Endothelial cell of umbilical vein (primary cell): ENCODE measurements around the gene RAB44. TPM values are rescaled to one million over a fixed set of nuclear protein-coding genes. Genes with fewer than 3 reads are reported as not detected.

ENCODE experiments used
- BruUV-seq: library from RNA; stranded (reverse); fragments of 400-500 nt; replicated peaks from 2 replicates; lab custom pipeline; 2021; lab: Mats Ljungman, UMichigan
- CTCF ChIA-PET: fragments of 300-600, 350-600 bp; sonication (Branson Sonifier 250); formaldehyde crosslinking; loops from one replicate; lab custom pipeline; 2021; ENCODE audit warnings: antibody characterized with exemption, inconsistent platforms; lab: Charles Lee
- POLR2A ChIA-PET: fragments of 300-600, 350-600 bp; sonication (Branson Sonifier 250); formaldehyde crosslinking; loops from one replicate; lab custom pipeline; 2021; ENCODE audit warnings: antibody characterized with exemption, inconsistent platforms; lab: Charles Lee
- DNase-seq: peaks from one replicate; pipeline ENCODE4 v3.0.0-alpha.2; 2011; ENCODE audit warnings: low read depth, low spot score
- FAIRE-seq: peaks from 2 replicates; lab custom pipeline; 2011; peaks lifted over from hg19 to GRCh38; lab: Jason Lieb, UNC
- H2AFZ ChIP-seq: 2 replicates; pipeline ENCODE4 v1.6.0; 2012; ENCODE audit warnings: low read depth, low read length, control low read depth, inconsistent platforms
- H3K27ac ChIP-seq: 2 replicates; pipeline ENCODE4 v1.5.1; 2011; ENCODE audit warnings: low read depth, mild to moderate bottlenecking, control low read depth, low read length, moderate library complexity; ENCODE audit not compliant: insufficient read depth
- H3K27me3 ChIP-seq, 2 experiments: 2 replicates each; pipeline versions ENCODE4 v1.6.0 to v1.6.1; 2011; ENCODE audit warnings: low read length in 2 of 2, mixed read lengths in 1 of 2; ENCODE audit not compliant: control insufficient read depth in 2 of 2, insufficient read depth in 2 of 2
- H3K36me3 ChIP-seq, 2 experiments: 2 replicates in 1 of 2; 3 replicates in 1 of 2; pipeline ENCODE4 v1.5.1; 2011; ENCODE audit warnings: low read length in 2 of 2, mild to moderate bottlenecking in 1 of 2, moderate library complexity in 1 of 2; ENCODE audit not compliant: control insufficient read depth in 2 of 2, insufficient read depth in 2 of 2; ENCODE audit errors: extremely low read depth in 1 of 2
- H3K4me1 ChIP-seq: 3 replicates; pipeline ENCODE4 v1.5.1; 2011; ENCODE audit warnings: mild to moderate bottlenecking, low read length; ENCODE audit not compliant: control insufficient read depth, insufficient read depth; ENCODE audit errors: extremely low read depth
- H3K4me2 ChIP-seq: 2 replicates; pipeline ENCODE4 v1.6.1; 2011; ENCODE audit warnings: low read length, control low read depth, mixed read lengths; ENCODE audit not compliant: insufficient read depth
- H3K4me3 ChIP-seq, 3 experiments: fragments of 200-600 bp in 1 of 3; sonication (generic), shearing (Covaris generic) in 1 of 3; replicated peaks in 1 of 3; 2 replicates each; pipeline ENCODE4 v1.5.1; 2011 to 2016; ENCODE audit warnings: control low read depth in 3 of 3, low read length in 3 of 3, mild to moderate bottlenecking in 2 of 3, inconsistent platforms in 1 of 3, low read depth in 1 of 3, moderate library complexity in 1 of 3; ENCODE audit not compliant: insufficient read depth in 1 of 3
- H3K79me2 ChIP-seq: 2 replicates; pipeline ENCODE4 v1.6.0; 2012; ENCODE audit warnings: low read length, inconsistent platforms; ENCODE audit not compliant: control insufficient read depth, insufficient read depth
- H3K9ac ChIP-seq: replicated peaks from 2 replicates; pipeline ENCODE3; 2011; ENCODE audit warnings: low read length, control low read depth; ENCODE audit not compliant: insufficient read depth; ENCODE audit errors: extremely low read depth
- H3K9me1 ChIP-seq: replicated peaks from 3 replicates; pipeline ENCODE4 v1.6.0; 2011; ENCODE audit warnings: mild to moderate bottlenecking, low read length; ENCODE audit not compliant: control insufficient read depth, insufficient read depth; ENCODE audit errors: extremely low read depth
- H3K9me3 ChIP-seq: replicated peaks from 2 replicates; pipeline ENCODE4 v1.5.1; 2012; ENCODE audit warnings: low read length, inconsistent platforms; ENCODE audit not compliant: control insufficient read depth, insufficient read depth
- H4K20me1 ChIP-seq: replicated peaks from 2 replicates; pipeline ENCODE3; 2011; ENCODE audit warnings: mild to moderate bottlenecking, low read length; ENCODE audit not compliant: control insufficient read depth, insufficient read depth; ENCODE audit errors: extremely low read depth
- EZH2 ChIP-seq: IDR thresholded peaks from 2 replicates; pipeline ENCODE4 v1.6.1; 2012; ENCODE audit warnings: borderline replicate concordance, low read depth, mild to moderate bottlenecking, moderate library complexity, low read length, inconsistent platforms; ENCODE audit not compliant: severe bottlenecking
- FOS ChIP-seq: IDR thresholded peaks from 2 replicates; pipeline ENCODE4 v1.6.1; 2011; ENCODE audit warnings: mild to moderate bottlenecking, low read length, moderate library complexity, borderline replicate concordance; ENCODE audit not compliant: insufficient read depth
- GATA2 ChIP-seq: IDR thresholded peaks from 2 replicates; pipeline ENCODE4 v1.7.0; 2011; ENCODE audit warnings: low read depth, mild to moderate bottlenecking, moderate library complexity, mixed read lengths, low read length; ENCODE audit not compliant: insufficient read length, insufficient read depth
- MYC ChIP-seq: IDR thresholded peaks from one replicate; pipeline ENCODE4 v1.6.1; 2011; ENCODE audit warnings: mild to moderate bottlenecking, low read depth, low read length
- dilution Hi-C: fragments of 300-500 bp; cut with MboI; formaldehyde crosslinking; loops from one replicate; pipeline ENCODE4 v1.15.0; 2019; ENCODE audit warnings: low sequenced_read_pairs; ENCODE audit not compliant: extremely low pct_ligation_motif_present
- intact Hi-C: fragments of 100-400 bp; cut with micrococcal nuclease; formaldehyde crosslinking; loops from one replicate; pipeline ENCODE4 v1.10.0; 2022
- polyA plus RNA-seq, 4 experiments: library from polyadenylated mRNA; depleted of rRNA in 3 of 4; stranded (reverse) in 3 of 4; unstranded in 1 of 4; fragments of >200 nt; gene quantifications; 2 replicates each; pipeline versions ENCODE4 v1.2.1 to v1.2.3, GENCODE V29; 2011 to 2012; ENCODE audit warnings: missing spikeins in 1 of 4
- total RNA-seq: library from RNA; stranded (reverse); gene quantifications from 2 replicates; pipeline ENCODE4 v1.2.3, GENCODE V29; 2021
- TF ChIP-seq, protein P1 (sequence below): IDR thresholded peaks from 2 replicates; pipeline ENCODE4 v1.6.1; 2011; ENCODE audit not compliant: insufficient read depth, insufficient read length
- TF ChIP-seq, protein P2 (sequence below), 2 donors: IDR thresholded peaks; 1 replicate in 1 of 2; 2 replicates in 1 of 2; pipeline ENCODE4 v1.5.1; 2011; ENCODE audit warnings: low read length in 2 of 2, mild to moderate bottlenecking in 2 of 2, moderate library complexity in 2 of 2, control low read depth in 1 of 2, inconsistent platforms in 1 of 2, low read depth in 1 of 2; ENCODE audit not compliant: insufficient read depth in 1 of 2; ENCODE audit errors: extremely low read depth in 1 of 2

Gene RAB44
- total and polyA plus RNA-seq, 2 donors (not counting 3 experiments of a cell fraction or from before 2014, with no cell fraction given) = 0.03 to 0.11 TPM

DNA sequence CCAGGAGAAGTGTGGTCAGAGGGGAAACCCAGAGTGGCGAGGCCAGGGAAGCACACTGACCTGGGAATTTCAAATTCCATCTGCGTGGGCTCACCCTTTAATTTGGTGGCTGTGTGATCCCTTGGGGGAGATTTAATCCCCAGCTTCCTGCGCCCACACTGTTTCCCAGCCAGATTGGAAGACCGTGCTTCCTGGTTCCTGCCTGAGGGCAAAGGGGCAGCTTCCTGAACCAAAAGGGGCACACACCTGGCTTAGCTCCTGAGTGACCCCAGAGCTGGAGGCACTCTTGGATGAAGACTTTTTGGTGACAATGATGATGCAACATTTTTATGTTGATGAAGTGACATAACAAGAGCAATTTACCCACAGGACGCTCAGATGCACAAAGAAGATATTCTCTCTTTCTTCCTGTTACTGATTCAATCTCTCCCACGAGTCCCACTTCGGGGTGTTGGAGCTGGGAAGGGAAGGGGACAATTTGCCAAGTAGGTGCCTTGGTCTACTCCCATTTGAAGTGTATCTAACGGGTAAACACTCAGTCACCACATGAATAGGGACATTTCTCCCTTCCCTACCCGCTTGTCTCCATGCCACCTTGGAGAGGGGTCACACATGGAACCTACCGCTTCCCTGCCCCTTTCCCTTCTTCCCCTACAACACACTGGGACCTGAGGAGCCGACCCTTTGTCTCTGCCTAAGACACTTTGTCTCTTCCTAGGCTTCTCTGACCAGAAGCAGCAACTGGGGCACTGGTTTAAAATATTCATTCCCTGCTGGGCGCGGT lies 47.7 kb upstream of the RAB44 start:
- no peaks in the 10 kb centered on the region for H3K79me2 ChIP-seq
- no TSS peak for BruUV-seq
- ChIA-PET POLR2A (interaction anchor here (0.7 kb wide), 1 partner anchor 29 kb away, joined by 4 read pairs; the partner anchor contains the start of gene CDKN1A), CTCF (interaction anchor here (1.4 kb wide), 1 partner anchor 26 kb away, joined by 3 read pairs; no protein-coding TSS in a partner anchor)
- TF ChIP-seq GATA2 (peak; percentile 26), MYC (no peak), FOS (no peak), EZH2 (no peak)
- TF ChIP-seq, protein P1, sequence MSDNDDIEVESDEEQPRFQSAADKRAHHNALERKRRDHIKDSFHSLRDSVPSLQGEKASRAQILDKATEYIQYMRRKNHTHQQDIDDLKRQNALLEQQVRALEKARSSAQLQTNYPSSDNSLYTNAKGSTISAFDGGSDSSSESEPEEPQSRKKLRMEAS = no peak
- TF ChIP-seq, protein P2, sequence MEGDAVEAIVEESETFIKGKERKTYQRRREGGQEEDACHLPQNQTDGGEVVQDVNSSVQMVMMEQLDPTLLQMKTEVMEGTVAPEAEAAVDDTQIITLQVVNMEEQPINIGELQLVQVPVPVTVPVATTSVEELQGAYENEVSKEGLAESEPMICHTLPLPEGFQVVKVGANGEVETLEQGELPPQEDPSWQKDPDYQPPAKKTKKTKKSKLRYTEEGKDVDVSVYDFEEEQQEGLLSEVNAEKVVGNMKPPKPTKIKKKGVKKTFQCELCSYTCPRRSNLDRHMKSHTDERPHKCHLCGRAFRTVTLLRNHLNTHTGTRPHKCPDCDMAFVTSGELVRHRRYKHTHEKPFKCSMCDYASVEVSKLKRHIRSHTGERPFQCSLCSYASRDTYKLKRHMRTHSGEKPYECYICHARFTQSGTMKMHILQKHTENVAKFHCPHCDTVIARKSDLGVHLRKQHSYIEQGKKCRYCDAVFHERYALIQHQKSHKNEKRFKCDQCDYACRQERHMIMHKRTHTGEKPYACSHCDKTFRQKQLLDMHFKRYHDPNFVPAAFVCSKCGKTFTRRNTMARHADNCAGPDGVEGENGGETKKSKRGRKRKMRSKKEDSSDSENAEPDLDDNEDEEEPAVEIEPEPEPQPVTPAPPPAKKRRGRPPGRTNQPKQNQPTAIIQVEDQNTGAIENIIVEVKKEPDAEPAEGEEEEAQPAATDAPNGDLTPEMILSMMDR (IDR thresholded peaks at IDR 0.05; ENCODE audit: extremely low read depth in 1 of 2, insufficient read depth in 1 of 2, low read depth in 1 of 2, low read length in 2 of 2) = no peak
- peaks cover 16% of the 10 kb centered on the region for H3K4me1 ChIP-seq
- no peak for DNase-seq
- H3K4me2 ChIP-seq = peak overlapping the region; percentile 79
- dilution Hi-C loops = no loop called here
- H3K9me3 ChIP-seq = no peaks in the 10 kb centered on the region
- H3K9ac ChIP-seq = peak overlapping the region; percentile 50
- H3K27me3 ChIP-seq = peaks cover 0 to 3% of the 10 kb centered on the region in 2 experiments
- H4K20me1 ChIP-seq = no peaks in the 10 kb centered on the region
- H3K36me3 ChIP-seq = no peaks in the 10 kb centered on the region
- FAIRE-seq = peak; percentile 78
- no peaks in the 10 kb centered on the region for H3K9me1 ChIP-seq
- H3K27ac ChIP-seq = no peak overlapping the region
- intact Hi-C loops = loop anchor here (2.0 kb wide), 1 partner anchor 27 kb away; no protein-coding TSS in a partner anchor
- peak overlapping the region; percentile 82 for H2AFZ ChIP-seq
- no peak overlapping the region for H3K4me3 ChIP-seq
